Endothelial cell of umbilical vein (primary cell): Measurements from ENCODE around the gene PRPSAP1.

Experiments used
- EZH2 ChIP-seq: IDR thresholded peaks from 2 replicates; pipeline ENCODE4 v1.6.1; 2012; ENCODE audit warnings: borderline replicate concordance, low read depth, mild to moderate bottlenecking, moderate library complexity, low read length, inconsistent platforms; ENCODE audit not compliant: severe bottlenecking
- TF ChIP-seq, protein P1 (sequence below), 2 donors: IDR thresholded peaks; 1 replicate in 1 of 2; 2 replicates in 1 of 2; pipeline ENCODE4 v1.5.1; 2011; ENCODE audit warnings: low read length in 2 of 2, mild to moderate bottlenecking in 2 of 2, moderate library complexity in 2 of 2, control low read depth in 1 of 2, inconsistent platforms in 1 of 2, low read depth in 1 of 2; ENCODE audit not compliant: insufficient read depth in 1 of 2; ENCODE audit errors: extremely low read depth in 1 of 2

GRCh38 chr17:76275382-76276068 lies 78.2 kb downstream of the PRPSAP1 start:
- TF ChIP-seq EZH2 = no peak
- TF ChIP-seq, protein P1, sequence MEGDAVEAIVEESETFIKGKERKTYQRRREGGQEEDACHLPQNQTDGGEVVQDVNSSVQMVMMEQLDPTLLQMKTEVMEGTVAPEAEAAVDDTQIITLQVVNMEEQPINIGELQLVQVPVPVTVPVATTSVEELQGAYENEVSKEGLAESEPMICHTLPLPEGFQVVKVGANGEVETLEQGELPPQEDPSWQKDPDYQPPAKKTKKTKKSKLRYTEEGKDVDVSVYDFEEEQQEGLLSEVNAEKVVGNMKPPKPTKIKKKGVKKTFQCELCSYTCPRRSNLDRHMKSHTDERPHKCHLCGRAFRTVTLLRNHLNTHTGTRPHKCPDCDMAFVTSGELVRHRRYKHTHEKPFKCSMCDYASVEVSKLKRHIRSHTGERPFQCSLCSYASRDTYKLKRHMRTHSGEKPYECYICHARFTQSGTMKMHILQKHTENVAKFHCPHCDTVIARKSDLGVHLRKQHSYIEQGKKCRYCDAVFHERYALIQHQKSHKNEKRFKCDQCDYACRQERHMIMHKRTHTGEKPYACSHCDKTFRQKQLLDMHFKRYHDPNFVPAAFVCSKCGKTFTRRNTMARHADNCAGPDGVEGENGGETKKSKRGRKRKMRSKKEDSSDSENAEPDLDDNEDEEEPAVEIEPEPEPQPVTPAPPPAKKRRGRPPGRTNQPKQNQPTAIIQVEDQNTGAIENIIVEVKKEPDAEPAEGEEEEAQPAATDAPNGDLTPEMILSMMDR (IDR thresholded peaks at IDR 0.05; ENCODE audit: extremely low read depth in 1 of 2, insufficient read depth in 1 of 2, low read depth in 1 of 2, low read length in 2 of 2) = no peak
